ENCODE results near the gene TPST1. TPM values are rescaled to one million over a fixed set of nuclear protein-coding genes. Genes with fewer than 3 reads are reported as not detected.

Gene TPST1
- total and polyA plus RNA-seq, 2 of the 8 experiments (the other 6 are each of a cell fraction or from before 2014, with no cell fraction given): 8.2 to 18.4 TPM

GRCh38 chr7:66246554-66247171 lies 41.5 kb downstream of the TPST1 start:
- Histone ChIP-seq H3K23me2 (ENCODE audit: low read depth, low read length) (no peaks in the 10 kb centered on the region), H3K4me2 (ENCODE audit: insufficient read depth in 1 of 2, low read depth in 2 of 2, low read length in 2 of 2) (no peak overlapping the region), H3K9me3 (ENCODE audit: insufficient read depth in 2 of 2, low read depth in 1 of 2, low read length in 1 of 2) (no peaks in the 10 kb centered on the region), H3K14ac (ENCODE audit: insufficient read length) (no peak overlapping the region), H2BK20ac (ENCODE audit: low read length) (no peak overlapping the region), H4K20me1 (replicated peaks in 1 of 2; ENCODE audit: control insufficient read depth in 1 of 2, insufficient read depth in 2 of 2, low read length in 2 of 2) (no peaks in the 10 kb centered on the region), H2BK5ac (ENCODE audit: low read depth, low read length) (no peak overlapping the region), H3K4me3 (ENCODE audit: extremely low read depth in 1 of 4, insufficient read depth in 2 of 4, low read depth in 3 of 4, low read length in 4 of 4) (no peak overlapping the region), H4K91ac (replicated peaks; ENCODE audit: insufficient read length, low read length) (no peak overlapping the region), H3K4me1 (replicated peaks in 1 of 4; ENCODE audit: control insufficient read depth in 3 of 4, insufficient read depth in 4 of 4, low read length in 3 of 4) (no peaks in the 10 kb centered on the region; a peak in 1 of 7 replicates), H4K8ac (ENCODE audit: extremely low read depth, insufficient read depth, low read length) (no peak overlapping the region), H3K79me1 (ENCODE audit: low read depth, low read length) (no peaks in the 10 kb centered on the region), H3K27ac (ENCODE audit: low read depth, low read length) (no peak overlapping the region), H2BK15ac (ENCODE audit: low read length) (no peak overlapping the region), H2BK12ac (ENCODE audit: low read depth, low read length) (no peak overlapping the region), H4K5ac (ENCODE audit: insufficient read length, low read depth, low read length) (no peak overlapping the region), H2AFZ (ENCODE audit: low read length) (no peak overlapping the region), H2BK120ac (replicated peaks; ENCODE audit: low read depth, low read length) (no peak overlapping the region), H3K79me2 (ENCODE audit: control insufficient read depth in 1 of 2, insufficient read depth in 2 of 2, low read length in 2 of 2) (no peaks in the 10 kb centered on the region), H3K27me3 (replicated peaks in 1 of 4; ENCODE audit: control insufficient read depth in 3 of 4, extremely low read depth in 1 of 4, insufficient read depth in 3 of 4, low read length in 3 of 4) (no peaks in the 10 kb centered on the region), H3K18ac (ENCODE audit: extremely low read depth, low read length) (no peak overlapping the region), H3K36me3 (ENCODE audit: control insufficient read depth in 2 of 4, insufficient read depth in 4 of 4, low read length in 3 of 4) (no peaks in the 10 kb centered on the region), H3K23ac (ENCODE audit: insufficient read length) (no peak overlapping the region), H3K4ac (replicated peaks; ENCODE audit: insufficient read length, low read depth, low read length) (no peak overlapping the region), H3K9ac (replicated peaks in 1 of 4; ENCODE audit: extremely low read depth in 1 of 4, low read depth in 3 of 4, low read length in 3 of 4) (no peak overlapping the region), H3K56ac (replicated peaks; ENCODE audit: insufficient read length, low read depth, low read length) (no peak overlapping the region), H2AK5ac (ENCODE audit: low read depth, low read length) (no peak overlapping the region)
- WGBS, 2 experiments (ENCODE audit: extremely low coverage in 1 of 2, insufficient coverage in 1 of 2, insufficient read length in 1 of 2, insufficient replicate concordance in 2 of 2, low coverage in 1 of 2, low lambda C conversion rate in 2 of 2, missing lambda C conversion rate in 1 of 2): 71% methylated on average over 2 of the region's 2 CpGs; no CpG with 5 or more reads in 1 of the 2 experiments
- DNase-seq (ENCODE audit: low read depth in 1 of 2, low spot score in 2 of 2) (no peak), FAIRE-seq (no peak)
- POLR2A ChIA-PET (ENCODE audit: partially characterized antibody): interaction anchor here (0.6 to 1.6 kb wide), 3 partner anchors 10 to 28 kb away, joined by 3 to 7 read pairs (median 3); no protein-coding TSS in a partner anchor
- CTCF ChIA-PET (ENCODE audit: partially characterized antibody): interaction anchor here (0.5 to 1.3 kb wide), 3 partner anchors 15 to 365 kb away, joined by 3 to 4 read pairs (median 3); no protein-coding TSS in a partner anchor
- TF ChIP-seq SIN3A (conservative IDR thresholded peaks at IDR 0.05 in 1 of 2, IDR thresholded peaks at IDR 0.05 in 1 of 2; ENCODE audit: low read depth in 1 of 2, low read length in 2 of 2) (no peak), ASH2L (IDR thresholded peaks at IDR 0.05; ENCODE audit: low read length) (no peak), GABPA (IDR thresholded peaks at IDR 0.05; ENCODE audit: borderline replicate concordance, insufficient read depth, low read length) (no peak), SAP30 (IDR thresholded peaks at IDR 0.05; ENCODE audit: insufficient read depth, insufficient replicate concordance, low read length) (no peak), CHD2 (IDR thresholded peaks at IDR 0.05; ENCODE audit: low read length) (no peak), NANOG (IDR thresholded peaks at IDR 0.05; ENCODE audit: insufficient read depth, low read depth, low read length, poor library complexity, severe bottlenecking) (no peak), CBX5 (IDR thresholded peaks at IDR 0.05; ENCODE audit: low read depth, low read length) (no peak), MAFK (IDR thresholded peaks at IDR 0.05; ENCODE audit: low read depth, low read length) (no peak), SUZ12 (IDR thresholded peaks at IDR 0.05; ENCODE audit: low read length) (no peak), RAD21 (IDR thresholded peaks at IDR 0.05 in 1 of 2, conservative IDR thresholded peaks at IDR 0.05 in 1 of 2; ENCODE audit: low read depth in 2 of 2, low read length in 2 of 2) (no peak)
- TF ChIP-seq, protein P1, sequence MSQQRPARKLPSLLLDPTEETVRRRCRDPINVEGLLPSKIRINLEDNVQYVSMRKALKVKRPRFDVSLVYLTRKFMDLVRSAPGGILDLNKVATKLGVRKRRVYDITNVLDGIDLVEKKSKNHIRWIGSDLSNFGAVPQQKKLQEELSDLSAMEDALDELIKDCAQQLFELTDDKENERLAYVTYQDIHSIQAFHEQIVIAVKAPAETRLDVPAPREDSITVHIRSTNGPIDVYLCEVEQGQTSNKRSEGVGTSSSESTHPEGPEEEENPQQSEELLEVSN (IDR thresholded peaks at IDR 0.05): no peak

Data from H1 (cell line).